ENCODE data around the gene CCDC190.
"Not testable (repeated sequence)": the region's sequence is repeated elsewhere in the genome, so short reads cannot be mapped to it uniquely, and the experiment has no call there.

GRCh38 chr1:162871417-162871816 is 10.4 kb upstream of the CCDC190 start:
- not testable (repeated sequence) for TF ChIP-seq CREB1 (IDR thresholded peaks at IDR 0.05); TEAD4 (IDR thresholded peaks at IDR 0.05; ENCODE audit: low read depth, low read length); CTCF (IDR thresholded peaks at IDR 0.05; ENCODE audit: control extremely low read depth in 1 of 3, insufficient read depth in 1 of 3, low read depth in 1 of 3, low read length in 3 of 3); TAF7 (optimal IDR thresholded peaks at IDR 0.05; ENCODE audit: borderline replicate concordance, low read depth, low read length); BRCA1 (IDR thresholded peaks at IDR 0.05; ENCODE audit: low read depth, low read length); USF2 (IDR thresholded peaks at IDR 0.05; ENCODE audit: low read length); ATF3 (IDR thresholded peaks at IDR 0.05; ENCODE audit: insufficient read depth, low read depth, low read length); EZH2 (IDR thresholded peaks at IDR 0.05; ENCODE audit: low read depth, low read length, severe bottlenecking); GABPA (IDR thresholded peaks at IDR 0.05; ENCODE audit: borderline replicate concordance, insufficient read depth, low read length); CHD2 (IDR thresholded peaks at IDR 0.05; ENCODE audit: low read length); YY1 (IDR thresholded peaks at IDR 0.05; ENCODE audit: low read depth, low read length); SP2 (IDR thresholded peaks at IDR 0.05; ENCODE audit: low read length)
